ENCODE measurements around the gene YY1AP1. TPM values are rescaled to one million over a fixed set of nuclear protein-coding genes. Genes with fewer than 3 reads are reported as not detected.
"Not testable (repeated sequence)": the region's sequence is repeated elsewhere in the genome, so short reads cannot be mapped to it uniquely, and the experiment has no call there.

The YY1AP1 gene
- total RNA-seq, 2 donors from 2014 or later = 54.0 to 90.8 TPM

GRCh38 chr1:155681776-155682175 is 6.8 kb downstream of the YY1AP1 start:
- Histone ChIP-seq H3K9me3 (no peaks in the 10 kb centered on the region), H3K27ac (no peak overlapping the region)

DNA sequence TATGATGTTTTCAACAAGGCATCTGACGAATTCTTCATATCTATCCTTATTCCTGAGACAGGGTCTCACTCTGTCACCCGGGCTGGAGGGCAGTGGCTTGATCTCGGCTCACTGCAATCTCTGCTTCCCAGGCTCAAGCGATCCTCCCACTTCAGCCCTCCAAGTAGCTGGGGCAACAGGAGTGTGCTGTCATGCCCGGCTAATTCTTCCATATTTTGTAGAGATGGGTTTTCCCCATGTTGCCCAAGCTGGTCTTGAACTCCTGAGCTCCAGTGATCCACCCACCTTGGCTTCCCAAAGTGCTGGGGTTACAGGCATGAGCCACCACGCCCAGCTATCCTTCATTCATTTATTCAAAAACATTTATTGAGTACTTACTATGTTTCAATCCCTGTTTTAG is 8.0 kb downstream of the YY1AP1 start:
- DNase-seq (ENCODE audit: low spot score) = no peak
- Histone ChIP-seq H3K4me3 (no peak overlapping the region), H3K4me1 (peaks cover 0 to 34% of the 10 kb centered on the region in 2 donors), H3K9me3 (no peaks in the 10 kb centered on the region), H3K36me3 (peaks cover 51% of the 10 kb centered on the region), H3K27ac (no peak overlapping the region), H3K27me3 (no peaks in the 10 kb centered on the region)
- TF ChIP-seq, protein P1, sequence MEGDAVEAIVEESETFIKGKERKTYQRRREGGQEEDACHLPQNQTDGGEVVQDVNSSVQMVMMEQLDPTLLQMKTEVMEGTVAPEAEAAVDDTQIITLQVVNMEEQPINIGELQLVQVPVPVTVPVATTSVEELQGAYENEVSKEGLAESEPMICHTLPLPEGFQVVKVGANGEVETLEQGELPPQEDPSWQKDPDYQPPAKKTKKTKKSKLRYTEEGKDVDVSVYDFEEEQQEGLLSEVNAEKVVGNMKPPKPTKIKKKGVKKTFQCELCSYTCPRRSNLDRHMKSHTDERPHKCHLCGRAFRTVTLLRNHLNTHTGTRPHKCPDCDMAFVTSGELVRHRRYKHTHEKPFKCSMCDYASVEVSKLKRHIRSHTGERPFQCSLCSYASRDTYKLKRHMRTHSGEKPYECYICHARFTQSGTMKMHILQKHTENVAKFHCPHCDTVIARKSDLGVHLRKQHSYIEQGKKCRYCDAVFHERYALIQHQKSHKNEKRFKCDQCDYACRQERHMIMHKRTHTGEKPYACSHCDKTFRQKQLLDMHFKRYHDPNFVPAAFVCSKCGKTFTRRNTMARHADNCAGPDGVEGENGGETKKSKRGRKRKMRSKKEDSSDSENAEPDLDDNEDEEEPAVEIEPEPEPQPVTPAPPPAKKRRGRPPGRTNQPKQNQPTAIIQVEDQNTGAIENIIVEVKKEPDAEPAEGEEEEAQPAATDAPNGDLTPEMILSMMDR (IDR thresholded peaks at IDR 0.05) = no peak

More at GRCh38 chr1:155681776-155682175, 6.8 kb downstream of the YY1AP1 start:
- H3K27me3 ChIP-seq = no peaks in the 10 kb centered on the region
- DNase-seq (ENCODE audit: low spot score) = no peak
- peaks cover 0 to 44% of the 10 kb centered on the region in 2 donors for H3K4me1 ChIP-seq
- TF ChIP-seq, protein P1 (IDR thresholded peaks at IDR 0.05) = no peak
- H3K4me3 ChIP-seq = no peak overlapping the region
- peaks cover 38% of the 10 kb centered on the region for H3K36me3 ChIP-seq

GRCh38 chr1:155678992-155679391 is 9.6 kb downstream of the YY1AP1 start:
- H3K27ac ChIP-seq; H3K9me3 ChIP-seq; H3K27me3 ChIP-seq; DNase-seq (ENCODE audit: low spot score); H3K4me3 ChIP-seq: not testable (repeated sequence)
- peaks cover 0 to 18% of the 10 kb centered on the region in 2 donors for H3K4me1 ChIP-seq
- H3K36me3 ChIP-seq = peaks cover 66% of the 10 kb centered on the region

- no peak overlapping the region for H3K27ac ChIP-seq
- no peaks in the 10 kb centered on the region for H3K27me3 ChIP-seq
- H3K9me3 ChIP-seq = no peaks in the 10 kb centered on the region
- no peak overlapping the region for H3K4me3 ChIP-seq
- peaks cover 75% of the 10 kb centered on the region for H3K36me3 ChIP-seq
- H3K4me1 ChIP-seq = peaks cover 0 to 10% of the 10 kb centered on the region in 2 donors
- TF ChIP-seq, protein P1 (IDR thresholded peaks at IDR 0.05) = no peak
- DNase-seq (ENCODE audit: low spot score) = no peak
These were observed 10.5 kb downstream of the YY1AP1 start for GRCh38 chr1:155678027-155678426.

DNA sequence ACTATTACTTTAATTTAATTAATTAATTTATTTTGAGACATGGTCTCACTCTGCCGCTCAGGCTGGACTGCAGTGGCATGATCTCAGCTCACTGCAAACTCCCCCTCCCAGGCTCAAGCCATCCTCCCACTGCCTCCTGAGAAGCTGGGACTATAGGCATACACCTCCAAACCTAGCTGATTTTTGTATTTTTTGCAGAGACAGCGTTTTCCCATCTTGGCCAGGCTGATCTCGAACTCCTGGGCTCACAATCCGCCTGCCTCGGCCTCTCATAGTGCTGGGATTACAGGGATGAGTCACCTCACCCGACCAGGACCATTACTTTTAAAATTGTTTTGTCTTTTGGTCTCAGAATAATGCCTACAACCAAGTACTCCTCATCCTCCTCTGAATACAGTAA is 15.6 kb downstream of the YY1AP1 start:
- Histone ChIP-seq H3K9me3 (no peaks in the 10 kb centered on the region), H3K36me3 (peaks cover 99% of the 10 kb centered on the region), H3K27ac (no peak overlapping the region), H3K4me3 (no peak overlapping the region), H3K4me1 (no peaks in the 10 kb centered on the region), H3K27me3 (no peaks in the 10 kb centered on the region)
- TF ChIP-seq, protein P1 (IDR thresholded peaks at IDR 0.05) = no peak
- DNase-seq (ENCODE audit: low spot score) = no peak

- Histone ChIP-seq H3K4me1 (no peaks in the 10 kb centered on the region), H3K36me3 (peaks cover 99% of the 10 kb centered on the region), H3K27me3 (no peaks in the 10 kb centered on the region), H3K27ac (no peak overlapping the region), H3K9me3 (no peaks in the 10 kb centered on the region), H3K4me3 (no peak overlapping the region)
- DNase-seq (ENCODE audit: low spot score) = no peak
- TF ChIP-seq, protein P1 (IDR thresholded peaks at IDR 0.05) = no peak
These were observed 16.8 kb downstream of the YY1AP1 start for GRCh38 chr1:155671750-155672149.
